ENCODE results near the gene LHPP.
"Not testable (repeated sequence)": the region's sequence is repeated elsewhere in the genome, so short reads cannot be mapped to it uniquely, and the experiment has no call there.

The LHPP gene

DNA sequence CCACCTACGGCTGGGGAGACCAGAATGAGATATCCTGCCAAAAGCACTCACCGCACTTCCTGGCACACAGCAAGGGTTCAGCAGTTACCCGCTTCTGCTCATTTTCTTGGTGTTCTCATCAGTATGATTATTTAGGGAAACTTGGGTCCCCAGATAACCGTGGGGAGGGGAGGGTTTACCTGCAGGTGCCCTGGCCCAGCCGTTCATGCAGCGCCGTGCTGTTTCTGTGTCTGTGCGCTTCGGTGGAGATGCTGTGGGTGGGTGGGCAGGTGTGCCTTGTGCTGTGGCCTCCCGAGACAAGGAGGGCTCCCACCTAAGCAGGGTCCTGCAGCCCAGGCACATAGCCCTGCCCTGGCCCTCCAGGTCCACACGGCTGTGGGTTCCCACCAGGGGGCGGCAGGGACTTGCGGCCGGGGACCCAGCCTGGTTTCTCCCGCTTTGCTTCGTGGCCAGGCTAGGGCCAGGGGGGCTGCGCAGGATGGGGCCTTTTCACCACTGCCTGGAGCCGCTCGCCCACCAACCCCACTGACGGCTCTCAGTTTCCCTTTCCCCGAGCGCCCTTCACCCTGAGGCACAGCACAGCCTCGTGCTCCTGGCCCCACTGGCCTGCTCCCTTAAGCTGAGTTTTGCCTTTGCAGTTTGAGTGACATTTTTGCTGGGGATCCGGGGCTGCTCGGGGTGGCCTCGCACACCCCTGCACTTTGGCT lies 78.5 kb downstream of the LHPP start:
- peak; percentile 70 for DNase-seq

DNA sequence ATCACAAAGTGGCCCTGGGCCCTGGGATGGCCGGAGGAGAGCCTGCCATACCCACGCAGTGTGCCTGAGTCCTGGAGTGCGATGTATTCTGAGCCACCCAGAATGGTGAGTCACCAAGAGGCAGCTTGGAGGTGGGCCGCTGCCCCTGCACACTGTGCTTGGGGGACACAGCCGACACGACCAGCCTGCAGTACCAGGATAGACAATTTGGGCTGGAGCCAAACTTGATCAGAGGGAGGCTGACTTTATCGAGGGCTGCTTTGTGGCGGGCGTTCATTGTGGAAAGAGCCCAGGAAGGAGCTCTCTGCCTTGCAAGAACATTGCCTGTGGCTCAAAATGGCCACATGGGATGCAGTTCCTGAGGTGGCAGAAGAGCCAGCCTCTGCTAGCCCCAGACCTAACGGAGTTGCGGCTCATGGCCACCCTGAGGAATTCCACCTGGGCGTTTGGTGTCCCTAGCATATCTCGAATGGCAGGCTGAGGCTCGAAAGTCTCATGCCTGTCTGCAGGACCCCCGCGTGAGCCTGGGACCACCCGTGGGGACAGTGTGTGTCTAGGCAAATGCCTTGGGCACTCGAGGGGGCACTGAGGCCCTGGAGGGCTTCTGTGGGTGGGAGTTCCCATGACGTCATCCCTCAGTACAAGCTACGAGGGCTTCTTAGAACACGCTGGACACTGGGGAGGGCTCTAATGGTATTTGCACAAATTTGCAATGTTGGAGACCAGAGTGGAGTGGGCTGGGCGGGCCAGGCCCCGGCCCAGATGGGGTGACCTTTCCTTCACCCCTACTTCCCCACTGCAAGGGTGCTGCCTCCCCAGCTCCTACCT lies 79.7 kb downstream of the LHPP start:
- no peak for DNase-seq

DNA sequence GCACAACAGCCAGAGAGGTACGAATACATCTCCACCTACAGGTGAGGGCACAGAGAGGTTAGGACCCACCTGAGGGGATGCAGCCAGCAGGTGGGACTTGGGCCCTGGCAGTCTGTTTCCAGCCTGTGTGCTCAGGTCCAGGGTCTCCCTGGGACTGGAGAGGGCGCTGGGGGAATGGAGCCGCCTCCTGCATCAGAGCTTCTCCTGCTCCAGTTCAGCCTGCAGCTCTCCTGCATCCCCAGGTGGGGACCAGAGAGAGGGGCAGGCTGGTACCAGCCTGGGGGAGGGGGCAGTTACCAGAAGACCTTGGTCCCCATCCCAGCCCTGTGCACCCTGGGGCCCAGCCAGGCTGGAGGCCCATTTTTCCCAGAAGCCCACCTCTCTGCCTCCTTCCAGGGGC lies 80.7 kb downstream of the LHPP start:
- no peak for DNase-seq

DNA sequence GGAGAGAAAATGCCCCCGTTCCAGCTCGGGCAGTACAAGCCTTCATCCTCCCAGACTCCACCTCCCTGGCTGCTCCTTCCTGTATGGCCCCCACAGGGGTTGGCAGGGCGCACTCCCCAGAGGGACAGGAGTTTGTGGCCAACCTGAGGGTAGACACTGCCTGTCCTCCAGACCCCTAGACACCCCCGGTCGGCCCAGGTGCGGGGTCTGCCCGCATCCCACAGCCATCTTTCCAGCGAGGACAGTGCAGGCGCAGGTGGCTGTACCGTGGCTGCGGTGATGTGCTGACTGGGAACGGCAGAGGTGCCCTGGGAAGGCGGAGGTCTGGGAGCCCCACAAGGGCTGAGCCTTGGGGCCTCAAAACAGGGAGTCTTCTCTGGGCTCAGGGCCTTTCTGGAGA lies 81.5 kb downstream of the LHPP start:
- no peak for DNase-seq

DNA sequence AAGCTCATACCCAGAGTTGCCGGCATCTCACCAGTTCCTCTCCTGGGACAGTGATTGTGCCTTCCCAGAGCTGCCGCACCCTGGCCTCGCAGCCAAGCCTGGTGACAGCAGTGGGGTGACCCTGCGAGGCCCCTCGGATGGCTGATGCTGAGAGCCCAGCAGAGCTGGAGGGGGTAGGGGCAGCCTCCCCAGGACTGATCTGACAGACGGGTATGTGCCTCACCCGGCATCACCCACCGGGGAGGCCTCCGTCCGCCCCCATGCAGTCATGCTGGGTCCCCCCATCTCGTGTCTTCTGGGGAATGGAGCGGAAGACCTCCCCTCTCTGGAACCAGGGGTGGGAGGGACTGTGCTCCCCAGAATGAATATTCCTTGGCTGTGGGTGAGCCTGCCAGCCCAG lies 82.3 kb downstream of the LHPP start:
- no peak for DNase-seq

DNA sequence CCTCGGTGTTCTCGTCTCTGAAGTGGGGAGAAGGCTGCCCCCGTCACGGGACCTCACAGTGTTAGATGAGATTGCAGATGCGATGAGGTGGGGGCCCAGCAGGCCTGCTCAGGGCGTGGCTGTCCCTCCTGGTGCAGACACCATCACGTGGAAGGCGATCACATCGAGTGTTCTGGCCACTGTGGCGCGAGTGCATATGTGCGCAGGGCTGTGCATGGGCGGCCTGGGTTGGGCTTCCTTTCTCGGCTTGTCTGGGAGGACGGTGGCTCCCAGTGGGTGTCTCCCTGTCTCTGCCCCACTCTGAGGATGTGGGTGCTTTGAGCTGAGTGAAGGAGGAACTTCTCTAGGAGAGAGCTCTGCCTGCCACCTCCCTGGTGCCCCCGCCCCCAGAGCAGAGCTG lies 83.1 kb downstream of the LHPP start:
- no peak for DNase-seq

DNA sequence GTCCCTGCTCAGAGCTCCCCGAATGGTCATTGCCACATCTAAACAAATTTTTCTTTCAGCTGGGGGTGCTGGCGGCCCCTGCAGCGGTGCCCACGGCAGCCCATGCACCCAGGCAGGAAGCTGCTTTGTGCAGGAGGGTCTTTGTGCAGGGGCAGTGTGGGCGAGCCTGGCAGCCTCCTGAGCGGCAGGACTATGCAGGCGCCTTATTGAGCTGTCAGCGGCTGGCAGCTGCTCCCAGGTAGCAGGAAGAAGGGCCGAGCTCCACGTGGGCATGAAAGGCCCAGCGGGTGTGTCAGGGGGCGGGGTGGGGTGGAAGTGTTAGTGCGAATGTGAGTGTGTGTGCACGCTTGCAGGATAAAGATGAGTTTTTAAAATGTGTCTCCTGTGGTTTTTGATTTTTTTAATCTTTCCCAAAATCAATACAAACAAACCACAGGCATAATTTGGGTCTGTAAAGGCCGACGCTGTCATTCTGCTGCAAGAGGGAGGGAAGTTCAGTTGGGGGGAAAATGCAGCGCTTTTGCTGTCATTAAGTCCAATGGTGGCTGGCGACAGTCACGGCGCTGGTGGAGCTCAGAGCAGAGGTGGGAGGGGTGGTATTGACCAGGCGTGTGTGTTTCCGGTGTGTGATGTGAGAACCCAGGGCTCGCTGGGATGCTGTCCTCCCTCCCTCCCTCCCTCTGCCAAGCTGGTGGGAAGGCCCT lies 83.9 kb downstream of the LHPP start:
- DNase-seq, result no peak

DNA sequence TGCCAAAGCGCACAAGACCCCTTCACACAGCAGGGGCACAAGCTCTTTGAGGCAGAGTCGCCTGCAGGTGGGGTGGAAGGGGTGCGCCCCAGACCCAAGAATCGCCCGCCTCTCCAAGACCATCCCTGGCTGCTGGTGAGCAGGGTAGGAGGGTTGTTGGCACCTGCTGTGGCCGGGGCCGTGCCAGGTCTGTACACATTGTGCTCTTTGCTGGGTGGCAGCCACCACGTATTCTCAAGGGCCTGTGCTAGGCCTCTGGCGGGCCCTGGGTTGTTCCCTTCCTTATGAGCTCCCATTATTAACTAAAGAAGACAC lies 84.4 kb downstream of the LHPP start:
- no peak for DNase-seq

DNA sequence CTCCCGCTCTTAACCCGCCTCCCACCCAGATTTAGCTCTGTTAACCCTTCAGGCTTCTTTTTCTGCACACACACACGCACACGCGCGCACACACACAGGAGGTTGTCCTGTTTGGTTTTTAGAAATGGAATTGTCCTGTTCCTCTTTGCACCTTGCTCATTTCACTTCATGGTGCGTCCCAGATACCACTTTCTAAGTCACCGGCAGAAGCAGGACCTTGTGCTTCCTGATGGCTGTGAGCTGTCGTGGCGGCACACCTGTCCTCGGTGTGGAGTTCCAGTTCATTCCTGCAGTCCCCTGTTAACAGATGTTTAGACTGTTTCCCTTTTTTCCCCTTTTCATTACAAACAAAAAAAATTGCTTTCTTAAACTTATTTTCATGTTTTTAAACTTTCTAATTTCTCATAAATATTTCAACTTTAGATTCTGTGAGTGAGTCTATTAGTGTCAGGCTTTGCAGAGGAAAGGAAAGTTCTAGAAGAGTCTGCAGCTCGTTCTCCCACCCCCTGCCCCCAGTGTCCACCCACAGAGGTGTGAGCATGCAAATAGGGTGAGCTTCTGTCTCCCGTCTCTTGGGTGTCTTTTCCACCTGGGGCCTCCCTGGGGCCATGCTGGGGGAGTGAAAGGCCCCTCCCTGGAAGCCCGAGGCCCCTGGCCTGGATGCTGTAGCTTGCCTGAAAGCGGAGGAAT lies 85.5 kb downstream of the LHPP start:
- DNase-seq, result no peak

DNA sequence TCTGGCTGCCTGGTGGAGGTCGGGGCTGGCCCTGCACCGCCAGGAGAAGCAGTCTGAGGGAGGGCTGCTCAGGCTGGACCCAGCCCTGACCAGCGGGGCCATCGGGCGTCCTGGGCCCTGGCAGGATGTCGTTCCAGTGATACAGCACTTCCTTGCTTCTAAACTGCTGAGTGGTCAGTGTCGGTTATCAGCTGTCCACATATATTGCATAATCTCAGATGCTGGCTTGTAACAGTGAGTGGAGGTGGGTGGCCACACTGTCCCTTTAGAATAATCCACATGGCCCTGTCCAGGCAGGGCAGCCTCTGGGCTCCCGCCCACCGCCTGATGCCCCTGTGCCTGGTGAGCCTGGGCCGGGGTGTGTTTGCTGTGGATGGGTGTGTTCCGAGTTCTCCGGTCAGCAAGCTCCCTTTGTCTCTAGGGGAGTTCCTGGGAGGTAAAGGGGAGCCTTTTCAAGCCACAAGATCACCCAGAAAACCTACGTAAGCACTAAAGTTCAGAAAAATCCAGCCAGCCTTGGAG lies 86.1 kb downstream of the LHPP start:
- DNase-seq, result no peak

DNA sequence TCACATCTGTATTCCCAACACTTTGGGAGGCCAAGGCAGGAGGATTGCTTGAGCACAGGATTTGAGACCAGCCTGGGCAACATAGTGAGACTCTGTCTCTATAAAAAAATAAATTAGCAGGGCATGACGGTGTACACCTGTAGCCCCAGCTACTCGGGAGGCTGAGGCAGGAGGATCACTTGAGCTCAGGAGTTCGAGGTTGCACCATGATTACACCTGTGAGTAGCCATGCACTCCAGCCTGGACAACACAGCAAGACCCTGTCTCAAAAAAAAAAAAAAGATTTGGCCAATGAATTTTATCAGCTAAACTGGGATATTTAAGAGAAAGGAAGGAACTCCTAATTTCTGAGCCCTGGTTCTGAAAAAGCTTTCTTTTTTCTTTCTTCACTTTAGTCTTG lies 87.5 kb downstream of the LHPP start:
- not testable (repeated sequence) for DNase-seq

DNA sequence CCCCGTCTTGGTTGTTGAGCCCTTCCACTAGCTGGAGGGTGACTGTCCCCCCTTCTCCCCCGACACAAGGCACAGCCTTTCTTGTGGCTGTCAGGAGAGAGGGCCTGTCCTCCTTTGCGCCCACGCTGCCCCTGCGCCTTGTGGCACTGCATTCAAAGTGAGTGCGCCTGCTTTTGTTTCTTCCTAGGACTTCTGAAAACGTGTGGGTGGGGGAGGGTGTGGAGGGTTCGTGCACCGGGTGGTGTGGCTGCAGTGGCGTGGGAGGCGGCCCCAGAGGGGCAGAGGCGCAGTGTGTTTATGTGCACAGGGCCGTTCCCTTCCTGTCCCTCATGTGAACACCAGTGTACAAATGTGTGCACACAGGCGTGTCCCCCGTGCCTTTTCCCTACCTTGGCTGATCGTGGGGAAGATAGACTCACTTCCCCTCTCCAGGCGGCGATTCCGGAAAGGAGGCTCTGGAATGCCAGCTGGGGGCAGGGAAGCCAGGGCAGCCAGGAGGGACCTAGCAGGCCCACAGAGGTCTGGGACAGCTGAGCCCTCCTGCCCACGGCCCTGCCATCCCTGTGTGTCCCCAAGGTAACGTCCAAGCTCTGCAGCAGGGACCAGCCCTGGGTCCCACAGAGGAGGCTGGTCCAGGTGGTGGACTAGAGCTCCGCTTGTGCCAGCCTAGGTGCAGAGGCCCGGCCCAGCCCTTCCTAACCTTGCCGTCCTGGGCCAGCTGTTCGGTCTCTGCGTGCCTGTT lies 88.8 kb downstream of the LHPP start:
- DNase-seq, result no peak

DNA sequence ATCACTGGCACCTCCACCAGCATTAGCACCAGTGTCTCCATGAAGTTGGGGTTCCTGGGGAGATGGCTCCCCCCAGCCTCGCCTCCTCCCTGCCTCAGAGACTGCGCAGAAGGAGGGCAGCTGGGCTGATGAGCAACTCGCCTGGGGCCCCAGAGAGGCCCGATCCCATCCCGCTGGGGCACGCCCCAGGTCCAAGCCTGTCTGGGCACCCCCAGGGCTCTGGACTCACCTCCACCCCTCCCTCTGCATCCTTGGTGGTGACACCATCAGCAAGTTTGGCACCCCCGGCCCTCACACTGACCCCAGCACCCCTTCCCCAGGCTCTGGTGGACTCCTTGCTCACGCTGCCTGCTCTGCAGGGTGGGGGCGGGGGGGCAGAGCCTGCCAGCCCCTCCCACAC lies 89.5 kb downstream of the LHPP start:
- no peak for DNase-seq

DNA sequence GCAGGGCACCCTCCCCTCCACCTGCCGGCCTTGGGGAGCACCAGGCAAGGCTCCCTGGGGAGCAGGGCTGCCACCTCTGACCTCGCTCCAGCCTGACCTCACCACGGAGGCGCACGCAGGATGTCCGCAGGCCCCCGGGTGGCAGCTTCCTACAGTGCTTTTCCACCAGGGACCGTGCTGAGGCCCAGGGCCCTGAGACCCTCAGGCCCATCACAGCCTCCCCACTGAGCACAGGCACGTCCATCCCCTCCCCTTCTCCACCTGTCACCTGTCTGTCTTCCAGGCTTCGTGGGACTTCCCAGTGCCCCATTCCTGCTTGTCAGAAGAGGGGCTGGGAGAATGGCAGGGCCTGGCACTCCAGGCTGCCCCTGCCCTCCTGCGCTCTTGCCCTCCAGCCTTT lies 90.1 kb downstream of the LHPP start:
- DNase-seq, result no peak

DNA sequence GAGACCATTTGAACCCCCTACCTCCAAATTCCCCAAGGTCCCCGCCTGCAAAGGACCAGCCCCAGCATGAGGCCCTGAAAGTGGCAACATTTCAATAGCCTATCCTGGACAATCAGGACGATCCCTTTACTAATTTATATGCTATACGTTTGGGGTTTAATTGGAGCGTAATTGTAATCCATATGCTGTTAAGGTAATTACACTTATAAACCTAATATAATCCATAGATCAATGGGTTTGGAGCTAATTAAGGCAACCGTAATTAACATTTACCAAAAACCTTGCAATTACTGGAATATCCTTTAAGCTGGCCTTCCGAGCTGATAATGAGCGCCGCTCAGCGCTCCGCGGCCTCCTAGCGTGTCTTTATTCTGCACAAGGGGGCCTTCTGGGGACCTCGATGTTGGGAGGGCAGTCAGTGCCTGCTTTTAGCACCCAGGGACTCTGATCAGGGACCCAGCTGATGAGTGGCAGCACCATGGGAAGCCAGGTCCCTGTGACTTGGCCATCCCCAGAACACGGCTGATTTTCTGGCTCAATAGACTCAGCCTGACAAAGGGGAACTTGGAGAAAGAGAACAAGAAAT lies 91.2 kb downstream of the LHPP start:
- no peak for DNase-seq

DNA sequence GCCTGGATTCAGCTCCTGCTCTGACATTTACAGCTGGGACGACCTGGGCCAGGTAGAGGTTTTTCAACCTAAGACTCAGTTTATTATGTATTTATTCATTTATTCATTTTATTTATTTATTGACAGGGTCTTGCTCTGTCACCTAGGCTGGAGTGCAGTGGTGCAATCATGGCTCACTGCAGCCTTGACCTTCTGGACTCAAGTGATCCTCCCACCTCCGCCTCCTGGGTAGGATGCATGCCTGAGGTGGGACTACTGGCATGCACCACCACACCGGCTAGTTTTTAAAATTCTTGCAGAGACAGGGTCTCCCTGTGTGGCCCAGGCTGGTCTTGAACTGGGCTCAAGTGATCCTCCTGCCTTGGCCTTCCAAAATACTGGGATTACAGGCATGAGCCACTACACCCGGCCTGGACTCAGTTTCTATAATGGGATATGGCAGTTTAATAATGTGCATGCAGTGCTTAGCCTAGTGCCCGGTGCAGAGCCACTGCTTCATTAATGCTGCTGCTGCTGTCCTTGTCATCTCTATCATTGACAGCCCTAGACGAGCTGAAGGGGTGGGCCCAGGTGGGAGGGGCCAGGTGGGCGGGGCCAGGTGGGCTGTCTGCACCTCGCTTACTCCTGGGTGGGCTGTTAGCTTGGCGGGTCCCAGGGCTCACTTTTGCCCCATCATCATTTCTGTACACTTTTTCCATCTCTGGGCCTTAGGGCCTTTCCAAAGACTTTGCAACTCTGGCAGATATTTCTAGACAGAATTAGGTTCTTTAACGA lies 92.6 kb downstream of the LHPP start:
- no peak for DNase-seq

DNA sequence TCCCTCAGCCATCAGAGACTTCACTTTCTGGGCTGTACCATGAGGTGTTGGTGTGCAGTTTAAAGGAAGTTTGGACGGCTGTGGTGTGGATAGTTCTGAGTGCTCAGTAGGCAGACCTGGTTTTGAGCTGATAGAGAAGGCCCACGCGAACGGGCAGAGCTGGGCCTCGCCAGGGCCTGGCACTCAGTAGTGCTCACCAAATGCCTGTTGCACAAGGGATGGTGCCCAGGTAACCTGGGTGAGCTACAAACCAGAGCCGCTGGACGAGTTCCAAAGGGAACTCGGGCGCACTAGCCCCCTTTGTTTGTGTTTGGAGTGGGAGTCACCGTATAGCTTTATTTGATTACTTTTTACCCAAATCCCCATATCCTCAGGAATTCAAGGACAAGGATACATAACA lies 95.5 kb downstream of the LHPP start:
- no peak for DNase-seq

DNA sequence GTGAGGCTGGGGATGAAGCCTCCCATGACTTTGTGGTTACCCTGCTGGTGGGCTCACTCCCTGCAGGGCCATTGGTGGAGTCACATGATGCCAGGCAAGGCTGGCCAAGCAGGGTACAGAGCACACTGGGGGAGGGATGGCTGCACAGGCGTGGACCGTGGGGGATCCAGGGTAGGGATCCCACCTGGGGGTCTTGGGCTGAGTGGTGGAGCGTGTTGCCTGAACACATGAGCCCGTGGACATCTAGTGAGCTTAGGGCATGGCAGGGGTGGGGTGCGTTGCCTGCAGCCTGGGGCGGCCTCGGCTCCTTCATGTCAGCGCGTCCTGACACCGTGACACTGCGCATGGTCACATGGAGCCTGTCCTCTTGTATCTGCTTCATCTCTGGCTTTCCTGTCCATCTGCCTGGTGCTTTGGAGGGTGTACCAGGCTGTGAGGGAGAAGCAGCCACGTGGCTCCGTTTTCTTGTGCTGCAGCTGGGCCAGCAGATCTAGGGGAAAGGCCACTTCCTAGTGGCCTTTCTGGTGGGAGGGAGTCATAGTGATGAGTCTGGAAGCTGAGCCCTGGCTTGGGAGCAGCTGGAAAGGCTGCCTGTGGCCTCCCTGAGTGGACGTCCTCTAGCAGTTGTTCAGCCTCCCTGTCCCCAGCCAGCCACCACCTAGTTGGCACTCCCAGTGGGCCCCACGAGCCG lies 96.2 kb downstream of the LHPP start:
- no peak for DNase-seq

DNA sequence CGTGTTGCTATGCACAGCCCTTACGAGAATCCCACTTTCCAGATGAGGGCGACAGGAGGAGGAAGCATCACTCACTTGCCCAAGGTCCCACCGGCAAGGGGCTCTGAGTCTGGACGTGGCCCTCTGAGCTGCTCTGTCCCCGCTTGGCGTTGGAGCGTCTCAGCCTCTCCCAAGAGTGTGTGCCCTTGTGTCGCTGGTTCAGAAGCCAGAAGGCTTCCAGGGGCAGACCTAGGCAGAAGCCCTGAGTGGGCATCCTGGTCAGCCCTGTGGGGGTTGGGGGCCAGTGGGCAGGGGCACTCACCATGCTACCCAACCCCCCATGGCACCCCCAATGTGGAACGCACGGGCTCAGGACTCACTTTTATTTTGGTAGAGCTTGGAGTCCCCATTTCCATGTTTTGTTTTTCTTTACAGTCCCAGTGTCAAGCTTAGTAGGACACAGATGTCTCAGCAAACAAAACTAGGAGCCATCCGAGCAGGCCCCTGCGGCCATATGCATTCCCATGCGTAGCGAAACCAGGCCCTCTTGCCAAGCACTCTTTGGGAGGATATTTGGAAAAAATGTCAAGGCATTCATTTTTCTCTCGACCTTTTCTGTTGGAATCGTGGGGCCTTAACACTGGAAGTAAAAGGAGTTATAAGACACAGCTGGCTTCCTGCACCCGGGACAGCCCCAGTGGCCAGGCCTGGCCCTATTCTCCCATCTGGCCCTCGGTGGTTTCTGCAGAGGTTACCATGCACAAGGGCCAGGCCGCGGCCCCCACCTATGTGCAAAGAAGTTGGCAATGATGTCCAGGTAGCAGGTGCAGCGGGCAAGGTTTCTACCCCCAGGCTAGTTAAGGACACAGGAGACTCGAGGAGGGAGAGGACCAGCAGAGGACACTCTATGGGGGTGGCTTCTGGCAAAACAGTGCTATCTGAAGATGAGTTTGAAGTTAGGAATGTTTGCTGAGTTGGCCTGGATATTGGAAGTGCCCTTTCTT lies 97.0 kb downstream of the LHPP start:
- DNase-seq, result no peak

Data from T-helper 9 cell (primary cell).